ENCODE data around the gene RAB24. TPM values are rescaled to one million over a fixed set of nuclear protein-coding genes. Genes with fewer than 3 reads are reported as not detected.

RAB24 gene
- total RNA-seq, 4 donors from 2014 or later = 11.4 to 22.8 (median 14.5) TPM

DNA sequence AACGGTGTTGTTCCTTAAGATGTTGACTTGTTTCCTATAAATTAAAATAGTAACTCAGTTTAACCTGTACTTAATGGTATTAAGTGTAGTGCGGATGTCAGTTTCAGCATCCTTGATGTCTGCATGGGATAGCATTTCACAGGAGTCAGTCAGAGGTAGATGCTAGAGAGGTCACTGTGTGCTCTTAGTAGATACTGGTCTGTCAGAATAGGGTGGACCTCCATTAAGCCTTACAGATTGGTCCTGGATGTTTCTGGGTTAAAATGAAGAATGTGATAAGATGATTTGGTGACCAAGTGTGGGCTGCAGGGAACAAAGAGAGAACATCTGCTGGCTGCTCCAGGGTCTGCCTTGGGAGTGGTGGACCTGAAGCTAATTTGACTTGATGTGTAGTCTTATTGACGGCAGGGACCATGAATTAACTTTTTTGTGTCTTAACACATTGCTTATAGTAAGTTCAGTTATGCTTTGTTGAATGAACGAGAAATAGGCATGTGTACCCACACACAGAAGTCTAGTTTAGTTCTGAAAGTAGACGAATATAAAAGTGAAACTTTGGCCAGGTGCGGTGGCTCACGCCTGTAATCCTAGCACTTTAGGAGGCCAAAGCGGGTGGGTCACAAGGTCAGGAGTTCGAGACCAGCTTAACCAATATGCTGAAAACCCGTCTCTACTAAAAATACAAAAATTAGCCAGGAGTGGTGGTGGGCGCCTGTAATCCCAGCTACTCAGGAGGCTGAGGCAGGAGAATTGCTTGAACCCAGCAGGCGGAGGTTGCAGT, 12.5 kb downstream of the RAB24 start:
- H3K9me3 ChIP-seq = no peaks in the 10 kb centered on the region
- intact Hi-C loops (cut with DNase I; ENCODE audit: low total_unique reads) = no loop called here
- no peaks in the 10 kb centered on the region for H3K27me3 ChIP-seq
- H3K27ac ChIP-seq = no peak overlapping the region
- peaks cover 5 to 70% of the 10 kb centered on the region in 2 donors for H3K36me3 ChIP-seq
- H3K4me1 ChIP-seq = no peaks in the 10 kb centered on the region
- DNase-seq (no peak), ATAC-seq (no peak)
- no peak overlapping the region for H3K4me3 ChIP-seq
- in situ Hi-C loops (cut with MboI; ENCODE audit: low sequenced_read_pairs in 4 of 4) = no loop called here
- TF ChIP-seq, protein P1, sequence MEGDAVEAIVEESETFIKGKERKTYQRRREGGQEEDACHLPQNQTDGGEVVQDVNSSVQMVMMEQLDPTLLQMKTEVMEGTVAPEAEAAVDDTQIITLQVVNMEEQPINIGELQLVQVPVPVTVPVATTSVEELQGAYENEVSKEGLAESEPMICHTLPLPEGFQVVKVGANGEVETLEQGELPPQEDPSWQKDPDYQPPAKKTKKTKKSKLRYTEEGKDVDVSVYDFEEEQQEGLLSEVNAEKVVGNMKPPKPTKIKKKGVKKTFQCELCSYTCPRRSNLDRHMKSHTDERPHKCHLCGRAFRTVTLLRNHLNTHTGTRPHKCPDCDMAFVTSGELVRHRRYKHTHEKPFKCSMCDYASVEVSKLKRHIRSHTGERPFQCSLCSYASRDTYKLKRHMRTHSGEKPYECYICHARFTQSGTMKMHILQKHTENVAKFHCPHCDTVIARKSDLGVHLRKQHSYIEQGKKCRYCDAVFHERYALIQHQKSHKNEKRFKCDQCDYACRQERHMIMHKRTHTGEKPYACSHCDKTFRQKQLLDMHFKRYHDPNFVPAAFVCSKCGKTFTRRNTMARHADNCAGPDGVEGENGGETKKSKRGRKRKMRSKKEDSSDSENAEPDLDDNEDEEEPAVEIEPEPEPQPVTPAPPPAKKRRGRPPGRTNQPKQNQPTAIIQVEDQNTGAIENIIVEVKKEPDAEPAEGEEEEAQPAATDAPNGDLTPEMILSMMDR (IDR thresholded peaks at IDR 0.05 in 4 of 5, conservative IDR thresholded peaks at IDR 0.05 in 1 of 5) = no peak
- TF ChIP-seq POLR2A (IDR thresholded peaks at IDR 0.05) = no peak

DNA sequence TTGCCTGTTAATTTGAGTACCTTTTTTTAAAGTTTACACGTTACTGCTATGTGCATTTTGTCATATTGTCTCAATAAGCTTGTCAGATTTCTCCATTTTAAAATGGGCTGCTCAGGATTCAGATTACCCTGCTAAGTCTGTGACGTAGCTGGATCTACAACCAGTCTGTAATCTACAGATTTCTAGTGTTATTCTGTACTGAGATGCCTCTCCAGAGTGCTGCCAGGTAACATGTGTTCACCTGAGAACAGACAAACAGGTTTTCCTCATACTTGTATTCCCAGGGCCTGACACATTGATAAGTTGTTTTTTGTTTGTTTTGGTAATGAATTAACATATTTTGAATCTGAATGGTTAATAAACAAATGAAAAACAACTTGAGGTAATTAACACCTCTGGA, 15.3 kb downstream of the RAB24 start:
- no peak overlapping the region for H3K27ac ChIP-seq
- DNase-seq (no peak), ATAC-seq (no peak)
- H3K27me3 ChIP-seq = no peaks in the 10 kb centered on the region
- intact Hi-C loops (cut with DNase I; ENCODE audit: low total_unique reads) = no loop called here
- no peak for TF ChIP-seq POLR2A (IDR thresholded peaks at IDR 0.05)
- TF ChIP-seq, protein P1 (IDR thresholded peaks at IDR 0.05 in 4 of 5, conservative IDR thresholded peaks at IDR 0.05 in 1 of 5) = no peak
- no peaks in the 10 kb centered on the region for H3K9me3 ChIP-seq
- in situ Hi-C loops (cut with MboI; ENCODE audit: low sequenced_read_pairs in 4 of 4) = no loop called here
- H3K4me1 ChIP-seq = no peaks in the 10 kb centered on the region
- no peak overlapping the region for H3K4me3 ChIP-seq
- H3K36me3 ChIP-seq = peaks cover 0 to 62% of the 10 kb centered on the region in 2 donors

DNA sequence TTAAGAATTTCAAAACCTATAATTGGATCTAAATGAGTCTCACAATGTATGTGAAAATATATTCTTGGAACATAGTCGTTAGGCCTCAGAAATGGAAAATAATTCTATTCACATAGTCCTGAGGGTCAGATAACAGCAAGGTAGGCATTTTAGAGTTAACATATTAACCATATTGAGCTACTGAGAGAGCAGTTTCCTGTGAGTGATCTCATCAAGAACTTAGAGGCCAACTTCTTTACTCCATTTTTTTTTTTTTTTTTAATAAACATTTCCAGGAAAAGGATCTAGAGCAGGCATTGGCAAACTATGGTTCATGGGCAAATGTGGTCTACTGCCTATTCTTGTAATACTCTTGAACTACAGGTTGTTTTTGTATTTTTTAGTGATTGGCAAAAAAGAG, 26.6 kb downstream of the RAB24 start:
- Histone ChIP-seq H3K4me1 (no peaks in the 10 kb centered on the region), H3K36me3 (peaks cover 0 to 56% of the 10 kb centered on the region in 2 donors), H3K27ac (no peak overlapping the region), H3K9me3 (no peaks in the 10 kb centered on the region), H3K27me3 (no peaks in the 10 kb centered on the region), H3K4me3 (no peak overlapping the region)
- in situ Hi-C loops (cut with MboI; ENCODE audit: low sequenced_read_pairs in 4 of 4) = no loop called here
- DNase-seq = no peak
- TF ChIP-seq, protein P1 (IDR thresholded peaks at IDR 0.05 in 4 of 5, conservative IDR thresholded peaks at IDR 0.05 in 1 of 5) = no peak
- TF ChIP-seq POLR2A (IDR thresholded peaks at IDR 0.05) = no peak
- intact Hi-C loops (cut with DNase I; ENCODE audit: low total_unique reads) = no loop called here
- no peak for ATAC-seq

DNA sequence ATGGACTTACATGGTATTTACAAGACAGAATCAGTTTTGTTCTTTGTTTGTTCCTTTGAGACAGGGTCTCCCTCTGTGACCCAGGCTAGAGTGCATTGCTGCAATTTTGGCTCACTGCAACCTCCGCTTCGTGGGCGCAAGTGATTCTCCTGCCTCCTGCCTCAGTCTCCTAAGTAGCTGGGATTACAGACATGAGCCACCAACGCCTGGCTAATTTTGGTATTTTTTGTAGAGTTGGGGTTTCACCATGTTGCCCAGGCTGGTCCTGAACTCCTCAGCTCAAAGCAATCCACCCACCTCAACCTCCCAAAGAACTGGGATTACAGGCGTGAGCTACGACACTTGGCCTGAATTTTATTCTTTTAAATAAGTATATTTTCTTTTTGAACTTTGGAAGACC, 27.6 kb downstream of the RAB24 start:
- in situ Hi-C loops (cut with MboI; ENCODE audit: low sequenced_read_pairs in 4 of 4) (no loop called here), intact Hi-C loops (cut with DNase I; ENCODE audit: low total_unique reads) (no loop called here)
- peaks cover 0 to 55% of the 10 kb centered on the region in 2 donors for H3K36me3 ChIP-seq
- H3K4me1 ChIP-seq = no peaks in the 10 kb centered on the region
- no peak overlapping the region for H3K27ac ChIP-seq
- H3K4me3 ChIP-seq = no peak overlapping the region
- no peaks in the 10 kb centered on the region for H3K27me3 ChIP-seq
- no peaks in the 10 kb centered on the region for H3K9me3 ChIP-seq
- ATAC-seq (no peak), DNase-seq (no peak)
- TF ChIP-seq, protein P1 (IDR thresholded peaks at IDR 0.05 in 4 of 5, conservative IDR thresholded peaks at IDR 0.05 in 1 of 5) = no peak
- TF ChIP-seq POLR2A (IDR thresholded peaks at IDR 0.05) = no peak

Measured in gastrocnemius medialis (tissue), 4 donors.